Measurements from ENCODE around the gene SH3PXD2A.

The SH3PXD2A gene

DNA sequence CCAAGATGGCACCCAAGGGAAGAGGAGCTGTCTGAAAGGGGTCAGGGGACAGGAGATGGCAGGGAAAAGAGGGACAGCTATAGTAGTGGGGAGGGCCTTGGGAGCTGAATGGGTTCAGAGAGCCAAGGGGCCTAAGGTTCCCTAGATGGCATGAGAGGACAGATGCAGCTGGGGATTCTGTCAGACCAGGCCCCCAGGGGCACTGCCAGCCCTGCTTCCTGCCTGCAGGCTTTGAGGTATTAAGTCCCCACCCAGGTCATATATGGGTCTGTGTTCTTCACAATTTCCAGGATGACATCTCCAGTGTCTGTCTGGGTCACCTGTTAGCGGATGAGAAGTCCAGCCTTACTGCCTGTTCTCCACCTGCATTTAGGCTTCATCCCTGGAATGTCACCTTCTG, 305.1 kb downstream of the SH3PXD2A start:
- no peak for DNase-seq

DNA sequence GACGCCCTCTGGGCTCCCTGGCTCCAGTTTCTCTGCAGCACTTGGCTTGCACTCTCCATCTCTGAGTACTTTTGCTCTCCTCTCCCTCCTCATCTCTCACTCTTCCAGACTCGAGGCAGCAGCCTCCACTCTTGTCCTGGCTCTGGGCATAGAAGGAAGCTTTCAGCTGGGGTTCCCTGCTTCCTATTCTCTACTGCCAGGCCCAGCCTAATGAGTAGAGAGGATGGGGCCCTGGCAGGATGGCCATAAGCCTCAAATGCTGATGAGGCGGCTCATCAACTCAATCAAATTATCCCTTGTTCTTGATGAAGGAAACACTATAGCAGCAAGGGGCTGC, 306.1 kb downstream of the SH3PXD2A start:
- DNase-seq, result no peak

DNA sequence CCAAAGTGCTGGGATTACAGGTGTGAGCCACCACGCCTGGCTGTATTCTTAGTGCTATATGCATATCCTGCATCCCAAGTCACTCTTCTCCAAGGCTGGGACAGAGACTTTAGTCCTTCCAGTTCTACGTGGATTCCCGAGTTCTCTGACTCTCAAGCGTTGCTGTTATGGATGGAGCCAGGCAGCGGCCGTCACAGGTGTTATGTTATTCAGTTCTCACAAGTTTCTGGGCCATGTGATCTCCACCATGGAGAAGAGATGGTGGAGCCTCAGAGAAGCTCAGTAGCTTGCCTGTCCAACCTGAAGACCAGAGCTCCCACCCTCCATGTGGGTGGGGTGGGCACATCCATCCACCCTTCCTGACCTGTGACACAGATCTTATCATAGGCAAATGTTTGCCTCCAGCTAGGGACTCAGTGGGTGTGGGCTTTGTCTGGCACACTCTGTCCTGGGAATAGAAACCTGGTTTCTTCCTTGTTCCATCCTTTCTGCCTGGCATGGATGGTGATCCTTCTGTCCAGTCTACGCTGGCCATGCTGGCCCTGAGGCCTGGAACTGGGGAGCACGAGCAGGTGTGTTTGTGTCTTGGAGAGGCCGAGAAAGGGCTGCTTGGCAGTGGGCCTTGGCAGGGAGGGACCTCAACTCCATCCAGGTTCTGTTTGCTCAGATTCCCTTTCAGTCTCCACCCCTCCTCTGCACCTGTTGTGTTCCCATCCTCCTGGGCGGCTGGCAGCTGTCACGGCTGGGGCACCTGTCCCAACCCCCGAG, 306.6 kb downstream of the SH3PXD2A start:
- DNase-seq, result no peak

DNA sequence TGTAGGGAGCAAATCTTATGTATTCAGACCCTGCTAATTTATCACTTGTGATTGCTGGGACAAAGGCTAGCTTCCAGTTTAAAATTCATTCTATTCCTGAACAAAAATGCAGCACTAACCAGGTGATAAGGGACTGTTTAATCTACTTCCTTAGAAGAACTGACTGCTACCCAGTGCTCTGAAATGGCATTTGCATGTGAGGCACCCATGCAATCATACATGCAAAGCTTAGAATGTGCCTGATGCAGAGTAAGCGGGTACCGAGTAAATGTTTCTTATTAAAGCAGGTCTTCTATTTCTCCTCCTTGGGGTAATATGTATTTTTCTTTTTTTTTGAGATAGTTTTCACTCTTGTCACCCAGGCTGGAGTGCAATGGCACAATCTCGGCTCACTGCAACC, 307.4 kb downstream of the SH3PXD2A start:
- DNase-seq, result no peak

GRCh38 chr10:103547391-103547946, 307.9 kb downstream of the SH3PXD2A start:
- DNase-seq, result no peak

GRCh38 chr10:103546401-103546800, 309.0 kb downstream of the SH3PXD2A start:
- no peak for DNase-seq

DNA sequence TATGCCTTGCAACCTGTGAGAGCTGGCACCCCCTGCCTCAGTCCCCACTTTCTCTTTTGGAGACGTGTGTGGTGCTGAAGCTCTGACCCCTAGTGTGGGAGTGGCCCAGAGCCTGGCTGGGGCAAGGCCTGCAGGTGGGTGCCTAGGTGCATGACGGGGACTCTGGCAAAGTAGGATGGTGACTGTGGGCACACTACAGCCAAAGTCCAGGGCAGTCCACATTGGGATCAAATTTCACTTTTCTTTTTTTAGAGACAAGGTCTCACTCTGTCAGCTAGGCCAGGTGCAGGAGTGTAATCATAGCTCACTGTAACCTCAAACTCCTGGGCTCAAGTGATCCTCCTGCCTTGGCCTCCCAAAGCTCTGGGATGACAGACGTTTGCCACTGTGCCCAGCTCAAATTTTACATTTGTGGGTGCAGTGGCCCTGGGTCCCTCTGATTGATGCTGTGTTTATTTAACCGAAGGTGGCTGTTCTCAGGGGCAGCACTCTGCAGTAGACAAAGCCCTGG, 309.6 kb downstream of the SH3PXD2A start:
- DNase-seq, result no peak

- DNase-seq, result no peak
Observed at GRCh38 chr10:103545366-103545765, 310.0 kb downstream of the SH3PXD2A start.

DNA sequence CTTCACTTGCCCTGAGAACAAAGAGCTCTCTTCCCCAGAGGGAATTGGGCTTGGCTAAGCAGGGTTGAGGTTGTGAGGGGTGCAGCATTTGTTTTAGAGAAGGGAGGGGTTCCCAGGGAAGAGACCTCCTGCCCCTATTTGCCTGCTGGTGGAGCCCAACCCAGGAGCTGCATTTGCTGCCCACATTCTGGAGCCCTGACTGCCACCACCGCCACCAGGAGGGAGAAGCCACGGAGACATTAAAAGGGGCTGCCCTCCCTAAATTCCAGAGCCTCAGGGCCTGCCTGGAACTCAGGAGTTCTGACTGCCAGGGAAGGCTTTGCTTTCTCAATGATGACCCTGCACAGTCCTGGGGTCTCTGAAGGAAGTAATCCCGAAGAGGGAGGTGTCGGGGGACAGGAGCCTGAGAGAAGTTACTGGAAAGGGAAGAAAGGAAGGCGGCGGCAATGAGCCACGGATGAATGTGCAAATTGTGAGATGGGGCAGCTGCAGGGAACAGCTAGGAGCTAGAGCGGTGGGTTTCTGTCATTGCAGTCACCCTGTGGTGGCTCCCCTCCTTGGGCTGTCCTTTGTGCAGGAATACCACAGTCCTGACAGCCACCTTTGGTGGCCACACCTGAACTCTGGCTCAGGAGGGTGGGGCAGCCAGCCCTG, 310.6 kb downstream of the SH3PXD2A start:
- DNase-seq, result no peak
